Ovary (tissue), 10 donors: ENCODE data around the gene ERV3-1. TPM values are rescaled to one million over a fixed set of nuclear protein-coding genes. Genes with fewer than 3 reads are reported as not detected.
"Not testable (repeated sequence)": the region's sequence is repeated elsewhere in the genome, so short reads cannot be mapped to it uniquely, and the experiment has no call there.

ENCODE experiments used
- DNase-seq, 5 donors: peaks; one replicate each; pipeline ENCODE4 v3.0.0-alpha.2; 2019 to 2020
- H3K27ac ChIP-seq, 2 donors: fragments of 200-600 bp; one replicate each; pipeline versions ENCODE4 v1.5.1 to v1.8.0; 2019 to 2022
- H3K27me3 ChIP-seq: fragments of 200-600 bp; one replicate; pipeline ENCODE4 v1.8.0; 2022
- H3K36me3 ChIP-seq: fragments of 200-600 bp; sonication (generic); one replicate; pipeline ENCODE4 v1.5.1; 2019
- H3K4me1 ChIP-seq: one replicate; pipeline ENCODE4 v1.8.1; 2013; ENCODE audit warnings: mild to moderate bottlenecking, moderate library complexity; ENCODE audit not compliant: insufficient read depth
- H3K4me3 ChIP-seq: fragments of 200-600 bp; sonication (generic); one replicate; pipeline ENCODE4 v1.5.1; 2017
- H3K9me3 ChIP-seq, 2 donors: fragments of 200-600 bp in 1 of 2; sonication (generic) in 1 of 2; one replicate each; pipeline versions ENCODE4 v1.5.1 to v1.8.1; 2013 to 2019; ENCODE audit warnings: mild to moderate bottlenecking in 1 of 2, moderate library complexity in 1 of 2
- CTCF ChIP-seq, 3 donors: fragments of 450-650 bp in 2 of 3; fragments of 200-600 bp in 1 of 3; IDR thresholded peaks; one replicate each; pipeline versions ENCODE4 v1.5.1 to v1.8.0; 2016 to 2022; ENCODE audit warnings: antibody characterized with exemption in 3 of 3, mild to moderate bottlenecking in 1 of 3
- POLR2A ChIP-seq: fragments of 450-650 bp; IDR thresholded peaks from one replicate; pipeline ENCODE4 v1.6.1; 2017; ENCODE audit warnings: antibody characterized with exemption, mild to moderate bottlenecking, moderate library complexity
- WGBS, 3 donors: extraction: QIAGEN DNeasy Blood & Tissue Kit in 1 of 3; methylation state at CpG; one replicate each; pipeline versions ENCODE4 v1.1.5 to v1.1.7; 2013 to 2017; 5-methylcytosine and 5-hydroxymethylcytosine counted together
- intact Hi-C, 4 donors: fragments of 100-400 bp; cut with DNase I; formaldehyde crosslinking; loops; one replicate each; pipeline versions ENCODE4 v1.11.0 to v1.15.1; 2022 to 2023
- long read RNA-seq, 3 donors: library from polyadenylated mRNA in 2 of 3; unstranded in 2 of 3; transcript quantifications; one replicate each; pipeline ENCODE4 v2.0.0 and lab custom pipeline, GENCODE V29; 2021 to 2026
- polyA plus RNA-seq, 2 donors: library from polyadenylated mRNA; stranded (reverse); fragments of 200-250 nt in 1 of 2; fragments of 350-450 nt in 1 of 2; fragmentation: Illumina TruSeq in 1 of 2; extraction: RNeasy Lipid Tissue Mini Kit (QIAGEN cat#74804) in 1 of 2; gene quantifications; one replicate each; pipeline ENCODE4 v1.2.3, GENCODE V29; 2013 to 2014
- total RNA-seq, 7 donors: library from RNA; depleted of rRNA in 2 of 7; stranded (reverse); fragments of >200 nt in 2 of 7; fragmentation: NEBNext Ultra II Directional in 3 of 7; extraction: Animal tissue kit (Norgen Biotek cat#: 25700) in 3 of 7; gene quantifications; one replicate each; pipeline versions ENCODE4 v1.1.0 to v1.2.4, GENCODE V29; 2016 to 2023
- donor health status: DM: no; HTN: no; CAD: no; lungs with moderate emphysema.
- donor health status: DM: no; HTN: no; CAD: no.
- donor health status: Bipolar disorder and iron deficiency.
- donor health status: DM: yes; HTN: yes; CAD: no.
- donor health status: DM: no; HTN: no; CAD: no.
- donor health status: DM: yes; HTN: yes; CAD: no.

Gene ERV3-1
- total RNA-seq (10 to 100 TPM in 6 of 7 donors, 1 to 10 TPM in 1; 9.7 to 13.8 (median 11.4) TPM), polyA plus RNA-seq (10 to 100 TPM in 1 of 2 donors, 1 to 10 TPM in 1; 3.1 to 17.9 TPM)
- long read RNA-seq, donor 1, partial matches to known transcripts: 0 of 21 reads
- long read RNA-seq, donor 1, other reads (novel, unspliced or antisense): 20 of 21 reads
- long read RNA-seq, donor 2, transcript ERV3-1-201 (2 exons, 2,719 nt): major isoform, 8 of 9 reads
- long read RNA-seq, donor 2, partial matches to known transcripts: 0 of 9 reads
- long read RNA-seq, donor 2, other reads (novel, unspliced or antisense): 0 of 9 reads
- long read RNA-seq, donor 3, partial matches to known transcripts: 0 of 11 reads
- long read RNA-seq, donor 3, other reads (novel, unspliced or antisense): 8 of 11 reads

DNA sequence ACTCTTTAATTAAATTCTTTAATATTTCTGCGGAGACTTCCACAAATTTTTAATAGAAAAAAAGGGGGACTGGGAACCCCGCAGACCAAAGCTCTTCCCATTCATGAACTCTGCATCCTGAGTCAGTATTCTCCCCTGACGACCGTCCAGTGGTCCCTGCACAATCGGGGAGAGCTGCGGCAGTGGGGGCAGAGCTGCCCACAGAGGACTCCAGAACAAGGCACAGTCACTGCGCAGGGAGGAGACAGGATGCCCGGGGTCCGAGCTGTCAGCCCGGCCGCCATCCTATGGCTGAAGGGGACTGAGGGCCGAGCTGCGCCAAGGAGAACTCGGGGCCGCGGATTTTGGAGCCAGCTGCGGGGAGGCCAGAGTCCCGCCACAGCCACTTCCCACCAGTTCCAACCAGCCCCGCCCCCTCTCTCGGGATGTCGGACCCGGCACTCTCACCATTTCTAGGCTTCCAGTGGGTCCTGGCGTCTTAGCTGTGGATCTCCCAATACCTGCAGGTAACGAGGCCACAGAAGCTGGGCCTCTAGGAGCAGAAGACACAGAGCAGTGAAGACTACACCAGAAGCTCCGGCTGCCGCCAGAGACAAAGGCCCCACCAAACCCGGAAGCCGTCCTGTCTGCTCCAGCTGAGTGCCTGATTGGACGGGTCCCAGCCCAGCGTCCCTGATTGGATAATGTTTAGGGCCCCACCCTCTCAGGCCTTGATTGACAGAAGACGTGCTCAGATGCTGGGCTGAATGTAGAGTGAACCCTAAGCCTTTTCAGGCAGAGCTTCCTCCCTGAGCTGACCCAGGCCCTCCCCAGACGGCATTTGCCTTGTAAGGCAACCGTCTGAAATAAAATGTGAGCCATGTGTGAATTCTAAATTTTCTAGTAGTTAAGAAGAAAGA, at the start of gene ERV3-1:
Gene ERV3-1, minus strand, starts transcription at position 594 of the 899 bp plus-strand sequence. CDS start 13,661 bp downstream, outside the sequence.
- Histone ChIP-seq H3K9me3 (no peaks in the 10 kb centered on the region), H3K4me1 (peaks cover 5% of the 10 kb centered on the region), H3K27me3 (no peaks in the 10 kb centered on the region), H3K4me3 (peak within 1 kb of the TSS; percentile 61), H3K36me3 (no peaks in the 10 kb centered on the region), H3K27ac (peak within 1 kb of the TSS in 1 of 2 donors; percentile 79)
- TF ChIP-seq CTCF (IDR thresholded peaks at IDR 0.05): no peak
- TF ChIP-seq POLR2A: peak; percentile 91
- intact Hi-C loops: no loop called here
- 0 to 1% (median 1%) methylated on average over 33 of the region's 33 CpGs for WGBS, 3 donors
- peak; percentile 93 to 96 (median 95) for DNase-seq

DNA sequence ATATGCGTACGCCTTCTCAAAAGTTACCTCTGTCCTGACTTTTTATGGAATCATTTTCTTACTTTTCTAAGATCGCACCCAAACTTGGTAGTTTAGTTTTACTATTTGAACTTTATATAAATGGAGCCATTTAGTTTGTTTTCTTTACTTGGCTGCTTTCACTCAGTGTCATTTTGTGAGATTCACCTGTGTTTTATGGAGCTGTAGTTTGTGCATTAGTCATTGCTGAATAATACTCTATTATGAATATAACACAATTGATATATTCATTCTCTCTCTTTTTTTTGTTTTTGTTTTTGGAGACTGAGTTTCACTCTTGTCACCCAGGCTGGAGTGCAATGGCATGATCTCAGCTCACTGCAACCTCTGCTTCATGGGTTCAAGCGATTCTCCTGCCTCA, 49.3 kb upstream of the ERV3-1 start:
- H3K27me3 ChIP-seq, H3K4me3 ChIP-seq, H3K27ac ChIP-seq, intact Hi-C loops, DNase-seq, H3K4me1 ChIP-seq, H3K9me3 ChIP-seq, H3K36me3 ChIP-seq: not testable (repeated sequence)
- WGBS, 3 donors: 98 to 100% (median 100%) methylated on average over 3 to 4 of the region's 4 CpGs

DNA sequence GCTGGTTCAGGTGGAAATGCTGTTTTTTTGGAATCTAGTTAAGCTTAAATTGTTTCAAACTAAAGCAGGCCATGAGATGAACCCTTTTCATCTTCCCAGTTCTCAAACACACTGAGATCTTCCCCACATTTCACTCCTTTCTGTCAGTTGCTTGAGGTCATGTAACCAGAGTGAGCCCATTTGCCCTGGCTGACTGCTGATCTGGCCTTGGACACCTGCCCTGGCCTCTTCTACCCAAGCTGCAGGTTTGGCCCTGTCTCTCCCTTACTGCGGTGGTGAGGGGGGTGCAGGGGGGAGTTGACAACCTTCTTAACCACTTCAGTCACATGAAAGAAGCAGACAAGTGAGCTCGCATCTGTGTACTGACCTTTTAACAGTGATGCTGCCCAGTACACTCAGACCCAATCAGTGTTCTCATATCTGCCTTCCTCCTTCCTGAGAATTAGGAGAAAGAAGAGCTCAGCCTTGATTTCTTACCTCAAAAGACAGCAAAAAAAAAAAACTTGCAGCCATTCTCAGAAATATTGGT, 48.0 kb upstream of the ERV3-1 start:
- H3K4me1 ChIP-seq, H3K9me3 ChIP-seq, H3K27ac ChIP-seq, H3K27me3 ChIP-seq, H3K4me3 ChIP-seq, intact Hi-C loops, H3K36me3 ChIP-seq, DNase-seq: not testable (repeated sequence)
- WGBS, 3 donors: 48 to 61% (median 53%) methylated on average over 2 of the region's 2 CpGs

- intact Hi-C loops, H3K4me1 ChIP-seq, H3K4me3 ChIP-seq, H3K9me3 ChIP-seq, H3K27ac ChIP-seq, H3K27me3 ChIP-seq, DNase-seq, H3K36me3 ChIP-seq: not testable (repeated sequence)
- WGBS, 3 donors: 89% methylated on average over 1 of the region's 3 CpGs; no CpG with 5 or more reads in 2 of the 3 donors
Observed at GRCh38 chr7:65051654-65052053, 45.2 kb upstream of the ERV3-1 start.

DNA sequence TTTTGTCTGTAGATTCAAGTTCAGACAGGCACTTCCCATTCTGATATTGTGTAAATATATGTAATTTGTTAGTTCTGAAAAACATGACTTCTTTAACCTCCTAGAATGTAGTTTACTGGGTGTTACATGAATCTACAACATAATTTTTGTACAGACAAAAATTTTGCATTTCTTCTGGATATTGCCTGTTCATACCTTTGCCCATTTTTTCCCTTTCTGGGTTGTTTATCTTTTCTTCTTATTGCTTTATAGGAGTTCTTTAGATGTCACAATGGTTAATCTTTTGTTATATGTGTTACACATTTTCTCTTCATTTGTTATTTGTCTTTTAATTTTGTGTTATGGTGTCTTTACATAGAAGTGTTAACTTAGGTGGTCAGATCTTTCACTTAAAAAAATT, 44.7 kb upstream of the ERV3-1 start:
- H3K9me3 ChIP-seq, H3K27ac ChIP-seq, DNase-seq, H3K36me3 ChIP-seq, H3K4me3 ChIP-seq, H3K4me1 ChIP-seq, intact Hi-C loops, H3K27me3 ChIP-seq: not testable (repeated sequence)

- intact Hi-C loops, H3K27me3 ChIP-seq, H3K9me3 ChIP-seq, H3K36me3 ChIP-seq, H3K27ac ChIP-seq, DNase-seq, H3K4me1 ChIP-seq, H3K4me3 ChIP-seq: not testable (repeated sequence)
- 90 to 95% (median 95%) methylated on average over 4 of the region's 4 CpGs for WGBS, 3 donors
Observed at GRCh38 chr7:65046329-65046728, 39.8 kb upstream of the ERV3-1 start.

DNA sequence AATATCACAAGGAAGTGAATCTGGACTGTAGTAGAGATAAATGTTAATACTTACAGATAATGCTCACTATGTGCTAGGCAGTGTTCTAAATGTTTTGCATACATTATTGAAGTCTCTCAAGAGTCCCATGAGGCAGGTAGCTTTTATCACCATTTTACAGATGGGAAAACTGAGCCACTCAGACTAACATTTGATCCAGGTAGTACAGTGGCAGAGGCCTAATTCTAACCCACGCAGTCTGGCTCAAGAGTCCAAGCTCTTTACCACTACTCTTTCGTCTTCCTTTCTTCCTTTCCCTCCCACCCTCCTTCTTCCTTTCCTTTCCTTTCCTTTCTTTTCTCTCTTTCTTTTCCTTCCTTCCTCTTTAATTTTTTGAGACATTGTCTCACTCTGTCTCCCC, 39.1 kb upstream of the ERV3-1 start:
- intact Hi-C loops, H3K27ac ChIP-seq, H3K4me1 ChIP-seq, H3K4me3 ChIP-seq, H3K27me3 ChIP-seq, DNase-seq, H3K36me3 ChIP-seq, H3K9me3 ChIP-seq: not testable (repeated sequence)
- 64 to 97% (median 97%) methylated on average over 2 of the region's 2 CpGs for WGBS, 3 donors

- peak overlapping the region; percentile 82 for H3K4me3 ChIP-seq
- intact Hi-C loops, H3K4me1 ChIP-seq, H3K36me3 ChIP-seq, H3K27me3 ChIP-seq, H3K9me3 ChIP-seq: not testable (repeated sequence)
- WGBS, 3 donors: 0 to 1% (median 0%) methylated on average over 16 to 30 of the region's 35 CpGs
- DNase-seq: peak; percentile 17 to 59 (median 44)
- H3K27ac ChIP-seq: peak overlapping the region; percentile 57 to 73
Observed at GRCh38 chr7:65038767-65039166, 32.3 kb upstream of the ERV3-1 start.
